ENCODE data around the gene LMO2. TPM values are rescaled to one million over a fixed set of nuclear protein-coding genes. Genes with fewer than 3 reads are reported as not detected.

LMO2 gene
- total RNA-seq, 2 donors from 2014 or later, result 1.1 to 1.2 TPM

DNA sequence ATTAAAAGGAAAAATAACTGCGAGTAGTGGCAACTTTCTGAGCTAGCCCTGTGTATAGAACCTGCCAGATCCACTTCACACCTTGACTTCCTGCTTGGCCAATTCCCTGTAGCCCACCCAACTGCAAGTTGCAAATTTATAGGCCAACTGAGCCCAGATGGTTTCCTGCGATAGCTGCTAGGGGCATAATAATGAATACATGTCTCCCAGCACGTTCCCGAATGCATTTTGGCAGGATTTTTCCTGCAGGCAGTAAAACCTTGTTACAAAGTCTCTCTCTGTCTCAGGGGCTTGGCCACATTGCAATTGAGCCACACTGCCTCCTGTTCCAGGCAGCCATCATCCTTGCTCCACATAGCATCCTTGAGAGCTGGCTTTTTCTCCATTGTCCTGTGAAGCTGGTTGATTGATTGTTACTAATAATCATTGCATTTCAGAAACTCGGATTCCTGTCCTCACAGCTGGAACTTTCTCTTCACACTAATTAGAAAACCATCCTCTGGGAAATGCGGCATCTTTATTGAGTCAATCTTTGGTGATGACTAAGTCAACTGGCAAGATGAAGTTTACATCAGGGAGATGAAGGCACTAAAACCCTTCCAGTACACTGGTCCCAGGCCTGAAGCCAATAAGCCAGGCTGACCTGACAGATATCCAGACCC, 18.6 kb upstream of the LMO2 start:
- no peak overlapping the region for H3K27ac Mint-ChIP-seq
- 87 to 89% methylated on average over 6 of the region's 6 CpGs for WGBS, 2 experiments (ENCODE audit: insufficient coverage in 1 of 2, insufficient read length in 1 of 2)
- H3K27me3 ChIP-seq (ENCODE audit: control insufficient read depth, insufficient read depth, low read length, poor library complexity, severe bottlenecking), result no peaks in the 10 kb centered on the region
- no peak overlapping the region for H3K4me3 Mint-ChIP-seq
- no peaks in the 10 kb centered on the region for H3K36me3 ChIP-seq (ENCODE audit: control insufficient read depth, insufficient read depth, low read length)
- H3K27me3 Mint-ChIP-seq (ENCODE audit: insufficient read depth), result no peaks in the 10 kb centered on the region
- H3K9ac ChIP-seq (ENCODE audit: extremely low read depth, low read length, poor library complexity, severe bottlenecking), result no peak overlapping the region
- no peak for DNase-seq
- TF ChIP-seq, protein P1, sequence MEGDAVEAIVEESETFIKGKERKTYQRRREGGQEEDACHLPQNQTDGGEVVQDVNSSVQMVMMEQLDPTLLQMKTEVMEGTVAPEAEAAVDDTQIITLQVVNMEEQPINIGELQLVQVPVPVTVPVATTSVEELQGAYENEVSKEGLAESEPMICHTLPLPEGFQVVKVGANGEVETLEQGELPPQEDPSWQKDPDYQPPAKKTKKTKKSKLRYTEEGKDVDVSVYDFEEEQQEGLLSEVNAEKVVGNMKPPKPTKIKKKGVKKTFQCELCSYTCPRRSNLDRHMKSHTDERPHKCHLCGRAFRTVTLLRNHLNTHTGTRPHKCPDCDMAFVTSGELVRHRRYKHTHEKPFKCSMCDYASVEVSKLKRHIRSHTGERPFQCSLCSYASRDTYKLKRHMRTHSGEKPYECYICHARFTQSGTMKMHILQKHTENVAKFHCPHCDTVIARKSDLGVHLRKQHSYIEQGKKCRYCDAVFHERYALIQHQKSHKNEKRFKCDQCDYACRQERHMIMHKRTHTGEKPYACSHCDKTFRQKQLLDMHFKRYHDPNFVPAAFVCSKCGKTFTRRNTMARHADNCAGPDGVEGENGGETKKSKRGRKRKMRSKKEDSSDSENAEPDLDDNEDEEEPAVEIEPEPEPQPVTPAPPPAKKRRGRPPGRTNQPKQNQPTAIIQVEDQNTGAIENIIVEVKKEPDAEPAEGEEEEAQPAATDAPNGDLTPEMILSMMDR (conservative IDR thresholded peaks at IDR 0.05), result no peak
- no peak overlapping the region for H3K27ac ChIP-seq (ENCODE audit: low read depth, low read length)
- peaks cover 12% of the 10 kb centered on the region for H3K9me3 Mint-ChIP-seq
- no peaks in the 10 kb centered on the region for H3K4me1 ChIP-seq (ENCODE audit: control insufficient read depth, insufficient read depth, low read length)
- peaks cover 16% of the 10 kb centered on the region for H3K4me1 Mint-ChIP-seq
- H3K36me3 Mint-ChIP-seq (ENCODE audit: low read depth), result no peaks in the 10 kb centered on the region
- H3K9me3 ChIP-seq (ENCODE audit: control insufficient read depth, low read length), result peaks cover 4% of the 10 kb centered on the region
- no peak overlapping the region for H3K4me3 ChIP-seq (ENCODE audit: low read length)

DNA sequence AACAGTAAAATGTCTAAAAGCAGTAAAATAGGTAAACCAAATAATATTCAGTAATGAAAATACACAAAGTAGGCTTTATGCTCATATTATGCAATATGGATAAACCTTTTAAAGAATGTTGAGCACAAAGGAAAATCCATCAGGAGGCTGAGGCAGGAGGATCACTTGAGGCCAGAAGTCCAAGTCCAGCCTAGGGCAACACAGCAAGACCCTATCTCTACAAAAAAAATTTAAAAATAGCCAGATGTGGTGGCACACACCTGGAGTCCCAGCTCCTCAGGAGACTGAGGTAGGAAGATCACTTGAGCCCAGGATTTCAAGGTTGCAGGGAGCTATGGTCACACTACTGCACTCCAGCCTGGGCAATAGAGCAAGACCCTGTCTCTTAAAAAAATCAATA, 17.7 kb upstream of the LMO2 start:
- no peak for DNase-seq
- no peaks in the 10 kb centered on the region for H3K27me3 ChIP-seq (ENCODE audit: control insufficient read depth, insufficient read depth, low read length, poor library complexity, severe bottlenecking)
- TF ChIP-seq, protein P1 (conservative IDR thresholded peaks at IDR 0.05), result no peak

DNA sequence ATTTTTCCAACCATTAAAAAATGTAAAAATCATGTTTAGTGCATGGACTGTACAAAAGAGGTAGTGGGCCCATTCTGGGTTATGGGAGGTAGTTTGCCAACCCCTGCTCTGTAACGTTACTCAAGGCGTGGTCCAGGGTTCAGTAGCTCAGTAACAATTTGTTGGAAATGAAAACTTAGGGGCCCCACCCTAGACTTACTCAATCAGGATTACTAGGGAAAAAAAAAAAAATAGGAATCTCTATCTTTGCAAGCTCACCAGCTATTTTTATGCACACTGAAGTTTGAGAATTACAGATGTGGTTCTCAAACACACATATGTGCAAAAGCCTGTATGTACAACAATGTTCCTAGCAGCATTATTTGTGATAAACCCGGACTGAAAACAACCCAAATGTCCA, 17.3 kb upstream of the LMO2 start:
- H3K4me3 ChIP-seq (ENCODE audit: low read length), result no peak overlapping the region
- H3K4me1 Mint-ChIP-seq, result peaks cover 20% of the 10 kb centered on the region
- H3K27me3 Mint-ChIP-seq (ENCODE audit: insufficient read depth), result no peaks in the 10 kb centered on the region
- no peaks in the 10 kb centered on the region for H3K36me3 Mint-ChIP-seq (ENCODE audit: low read depth)
- no peak overlapping the region for H3K9ac ChIP-seq (ENCODE audit: extremely low read depth, low read length, poor library complexity, severe bottlenecking)
- no peak overlapping the region for H3K27ac Mint-ChIP-seq
- no peaks in the 10 kb centered on the region for H3K27me3 ChIP-seq (ENCODE audit: control insufficient read depth, insufficient read depth, low read length, poor library complexity, severe bottlenecking)
- no peak overlapping the region for H3K27ac ChIP-seq (ENCODE audit: low read depth, low read length)
- no peak overlapping the region for H3K4me3 Mint-ChIP-seq
- no peak for DNase-seq
- no peaks in the 10 kb centered on the region for H3K36me3 ChIP-seq (ENCODE audit: control insufficient read depth, insufficient read depth, low read length)
- no peaks in the 10 kb centered on the region for H3K4me1 ChIP-seq (ENCODE audit: control insufficient read depth, insufficient read depth, low read length)
- TF ChIP-seq, protein P1 (conservative IDR thresholded peaks at IDR 0.05), result no peak
- peaks cover 9% of the 10 kb centered on the region for H3K9me3 Mint-ChIP-seq
- peaks cover 4% of the 10 kb centered on the region for H3K9me3 ChIP-seq (ENCODE audit: control insufficient read depth, low read length)
- WGBS, 2 experiments (ENCODE audit: insufficient coverage in 1 of 2, insufficient read length in 1 of 2), result 89% methylated on average over 3 of the region's 3 CpGs; no CpG with 5 or more reads in 1 of the 2 experiments

More for the DNA sequence above, 17.7 kb upstream of the LMO2 start:
- Histone ChIP-seq H3K9ac (ENCODE audit: extremely low read depth, low read length, poor library complexity, severe bottlenecking) (no peak overlapping the region), H3K36me3 (ENCODE audit: control insufficient read depth, insufficient read depth, low read length) (no peaks in the 10 kb centered on the region), H3K27ac (ENCODE audit: low read depth, low read length) (no peak overlapping the region), H3K4me3 (ENCODE audit: low read length) (no peak overlapping the region), H3K4me1 (ENCODE audit: control insufficient read depth, insufficient read depth, low read length) (no peaks in the 10 kb centered on the region), H3K9me3 (ENCODE audit: control insufficient read depth, low read length) (peaks cover 4% of the 10 kb centered on the region)
- Mint-ChIP-seq H3K27me3 (ENCODE audit: insufficient read depth) (no peaks in the 10 kb centered on the region), H3K4me1 (peaks cover 16% of the 10 kb centered on the region), H3K4me3 (no peak overlapping the region), H3K36me3 (ENCODE audit: low read depth) (no peaks in the 10 kb centered on the region), H3K9me3 (peaks cover 12% of the 10 kb centered on the region), H3K27ac (no peak overlapping the region)
